GM13977 (cell line): ENCODE results near the gene TXNDC15.
"Not testable (repeated sequence)": the region's sequence is repeated elsewhere in the genome, so short reads cannot be mapped to it uniquely, and the experiment has no call there.

Experiments
- DNase-seq: peaks from one replicate; pipeline ENCODE4 v3.0.0; 2012; ENCODE audit warnings: low spot score
- CTCF ChIP-seq: IDR thresholded peaks from 2 replicates; pipeline ENCODE4 v1.5.1; 2012; ENCODE audit warnings: mild to moderate bottlenecking, control low read depth; ENCODE audit not compliant: insufficient read depth; ENCODE audit errors: extremely low read depth, missing control alignments
- in situ Hi-C: fragments of 300-500 bp; cut with MboI; formaldehyde crosslinking; loops from one replicate; pipeline ENCODE4 v1.12.0; 2022; ENCODE audit warnings: low sequenced_read_pairs, low pct_unique_long_range_greater_than_20kb, mixed read lengths, inconsistent platforms; ENCODE audit not compliant: unreplicated experiment

The TXNDC15 gene

GRCh38 chr5:134892926-134893325 is 18.8 kb downstream of the TXNDC15 start:
- no peak for TF ChIP-seq CTCF
- in situ Hi-C loops = no loop called here
- no peak for DNase-seq

- in situ Hi-C loops = no loop called here
- TF ChIP-seq CTCF = no peak
- DNase-seq = no peak
Observed at GRCh38 chr5:134893748-134894505, 19.8 kb downstream of the TXNDC15 start.

- TF ChIP-seq CTCF = no peak
- peak; percentile 74 for DNase-seq
- in situ Hi-C loops = loop anchor here (10.0 kb wide), 1 partner anchor 137 kb away; no protein-coding TSS in a partner anchor
Observed at GRCh38 chr5:134902071-134902801, 28.1 kb downstream of the TXNDC15 start.

- in situ Hi-C loops = loop anchor here (10.0 kb wide), 1 partner anchor 140 kb away; no protein-coding TSS in a partner anchor
- TF ChIP-seq CTCF = peak; percentile 98
- DNase-seq = peak; percentile 90
Observed at GRCh38 chr5:134904610-134905245, 30.6 kb downstream of the TXNDC15 start, which contains the start of gene PCBD2. Gene PCBD2 (plus strand): TSS chr5:134905131. CDS start chr5:134905140, 9 bp downstream.

- in situ Hi-C loops = loop anchor here (10.0 kb wide), 1 partner anchor 141 kb away; no protein-coding TSS in a partner anchor
- peak; percentile 63 for TF ChIP-seq CTCF
- peak; percentile 68 for DNase-seq
Observed at GRCh38 chr5:134905246-134905996, 31.2 kb downstream of the TXNDC15 start.

- TF ChIP-seq CTCF = no peak
- no peak for DNase-seq
- in situ Hi-C loops = loop anchor here (10.0 kb wide), 1 partner anchor 142 kb away; no protein-coding TSS in a partner anchor
Observed at GRCh38 chr5:134906811-134907210, 32.6 kb downstream of the TXNDC15 start.

GRCh38 chr5:134910752-134911151 is 36.6 kb downstream of the TXNDC15 start:
- in situ Hi-C loops, DNase-seq: not testable (repeated sequence)
